OCI-LY3 (cell line): Measurements from ENCODE around the gene NEDD4L.

Source experiments
- CTCF ChIP-seq: fragments of 200-600, 300-600 bp; sonication (generic); IDR thresholded peaks from 2 replicates; pipeline ENCODE4 v1.5.1; 2014; ENCODE audit warnings: antibody characterized with exemption, low read length, low read depth
- EZH2phosphoT487 ChIP-seq: fragments of 200-600 bp; shearing (Covaris generic); IDR thresholded peaks from 2 replicates; pipeline ENCODE4 v1.6.1; 2018; ENCODE audit warnings: antibody characterized with exemption, mixed run types, low read depth

- TF ChIP-seq CTCF (no peak), EZH2phosphoT487 (no peak)
Measured at GRCh38 chr18:58201268-58201667, 157.2 kb downstream of the NEDD4L start.
